Mucosa of descending colon (tissue), 3 donors: Measurements from ENCODE around the gene ACSS1. TPM values are rescaled to one million over a fixed set of nuclear protein-coding genes. Genes with fewer than 3 reads are reported as not detected.
A peak's percentile ranks its signal among the peaks of the same experiment; 100 is the strongest.

ENCODE experiments used
- ATAC-seq: fragments of 200-7000 bp; cut with Tn5 transposase; one replicate; pipeline ENCODE4 v1.9.1; 2020; ENCODE audit warnings: mild to moderate bottlenecking, moderate library complexity
- DNase-seq, 3 donors: peaks; one replicate each; pipeline ENCODE4 v3.0.0-alpha.2; 2020
- H3K36me3 ChIP-seq: fragments of 200-600 bp; one replicate; pipeline ENCODE4 v1.8.0; 2021; ENCODE audit warnings: low read depth, mild to moderate bottlenecking
- H3K4me1 ChIP-seq: fragments of 200-600 bp; one replicate; pipeline ENCODE4 v1.8.0; 2021; ENCODE audit warnings: low read depth, mild to moderate bottlenecking
- H3K4me3 ChIP-seq: fragments of 200-600 bp; one replicate; pipeline ENCODE4 v1.8.0; 2021; ENCODE audit warnings: mild to moderate bottlenecking
- H3K9me3 ChIP-seq: fragments of 200-600 bp; one replicate; pipeline ENCODE4 v1.8.0; 2021; ENCODE audit warnings: mild to moderate bottlenecking
- intact Hi-C, 2 donors: fragments of 100-400 bp; cut with DNase I in 1 of 2; cut with micrococcal nuclease in 1 of 2; formaldehyde crosslinking; loops; one replicate each; pipeline versions ENCODE4 v1.11.0 to v1.11.1; 2022; cut with DNase I, micrococcal nuclease
- total RNA-seq, 3 donors: library from RNA; stranded (reverse); fragmentation: NEBNext Ultra II Directional in 2 of 3; extraction: Animal tissue kit (Norgen Biotek cat#: 25700) in 2 of 3; gene quantifications; one replicate each; pipeline versions ENCODE4 v1.2.1 to v1.2.4, GENCODE V29; 2021 to 2023
- TF ChIP-seq, protein P1 (sequence below): fragments of 200-600 bp; IDR thresholded peaks from one replicate; pipeline ENCODE4 v1.8.0; 2022; ENCODE audit warnings: antibody characterized with exemption, mild to moderate bottlenecking
- donor health status: DM: no; HTN: no; CAD: no; lungs with moderate emphysema.
- donor health status: DM: no; HTN: no; CAD: no.
- donor health status: DM: no; HTN: yes; CAD: no.

ACSS1 gene
- total RNA-seq, 3 donors from 2014 or later, result 29.8 to 37.9 (median 36.9) TPM

DNA sequence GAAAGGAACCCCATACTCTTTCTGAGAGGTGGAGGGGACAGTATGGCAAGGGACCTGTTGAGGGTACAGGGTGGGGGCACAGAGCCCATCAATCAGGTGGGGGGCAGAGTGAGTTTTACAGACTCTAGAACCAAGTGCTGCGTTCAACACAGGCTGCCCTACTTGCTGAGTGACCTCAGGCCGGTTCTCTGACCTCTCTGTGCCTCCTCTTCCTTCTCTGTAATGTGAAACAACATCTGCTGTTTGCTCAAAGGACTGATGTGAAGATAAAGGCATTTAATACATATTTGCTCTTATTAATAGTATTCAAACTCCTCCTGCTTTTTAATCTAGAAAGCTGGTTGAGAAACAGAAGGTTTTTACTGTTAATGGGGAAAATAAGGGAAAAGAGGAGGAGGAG, 39.5 kb downstream of the ACSS1 start:
- DNase-seq, result no peak
- ATAC-seq, result no peak

DNA sequence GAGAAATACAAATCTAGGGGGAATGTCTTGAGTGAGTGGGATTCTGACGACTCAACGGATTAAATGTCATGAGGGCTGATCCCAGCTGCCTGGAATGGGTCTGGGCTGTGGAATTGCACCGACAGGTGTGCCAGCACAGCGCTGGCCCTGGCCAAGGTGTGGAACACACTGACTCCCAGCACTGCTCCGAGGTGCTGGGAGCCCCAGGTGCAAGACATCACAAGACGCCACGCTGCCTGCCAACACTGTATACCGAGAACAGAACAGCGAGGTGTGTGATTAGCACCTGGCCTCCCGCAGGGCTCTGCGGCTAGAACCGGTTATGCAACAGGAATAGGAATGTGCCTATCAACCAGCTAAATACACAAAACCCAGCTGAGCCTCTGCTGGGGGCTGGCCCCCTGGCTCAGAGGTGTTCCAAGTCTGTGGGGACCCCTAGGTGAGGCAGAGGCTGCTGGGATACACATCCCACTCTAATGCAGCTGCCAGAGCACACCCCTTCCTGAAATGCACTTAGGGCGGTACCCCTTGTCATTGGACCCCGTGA, 40.6 kb downstream of the ACSS1 start:
- Histone ChIP-seq H3K4me1 (peaks cover 9% of the 10 kb centered on the region), H3K36me3 (no peaks in the 10 kb centered on the region), H3K9me3 (no peaks in the 10 kb centered on the region), H3K4me3 (no peak overlapping the region)
- intact Hi-C loops, result no loop called here
- peak; percentile 93 for ATAC-seq
- TF ChIP-seq, protein P1, sequence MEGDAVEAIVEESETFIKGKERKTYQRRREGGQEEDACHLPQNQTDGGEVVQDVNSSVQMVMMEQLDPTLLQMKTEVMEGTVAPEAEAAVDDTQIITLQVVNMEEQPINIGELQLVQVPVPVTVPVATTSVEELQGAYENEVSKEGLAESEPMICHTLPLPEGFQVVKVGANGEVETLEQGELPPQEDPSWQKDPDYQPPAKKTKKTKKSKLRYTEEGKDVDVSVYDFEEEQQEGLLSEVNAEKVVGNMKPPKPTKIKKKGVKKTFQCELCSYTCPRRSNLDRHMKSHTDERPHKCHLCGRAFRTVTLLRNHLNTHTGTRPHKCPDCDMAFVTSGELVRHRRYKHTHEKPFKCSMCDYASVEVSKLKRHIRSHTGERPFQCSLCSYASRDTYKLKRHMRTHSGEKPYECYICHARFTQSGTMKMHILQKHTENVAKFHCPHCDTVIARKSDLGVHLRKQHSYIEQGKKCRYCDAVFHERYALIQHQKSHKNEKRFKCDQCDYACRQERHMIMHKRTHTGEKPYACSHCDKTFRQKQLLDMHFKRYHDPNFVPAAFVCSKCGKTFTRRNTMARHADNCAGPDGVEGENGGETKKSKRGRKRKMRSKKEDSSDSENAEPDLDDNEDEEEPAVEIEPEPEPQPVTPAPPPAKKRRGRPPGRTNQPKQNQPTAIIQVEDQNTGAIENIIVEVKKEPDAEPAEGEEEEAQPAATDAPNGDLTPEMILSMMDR, result no peak
- peak; percentile 68 to 81 (median 76) for DNase-seq

More for the DNA sequence above, 39.5 kb downstream of the ACSS1 start:
- intact Hi-C loops, result no loop called here
- H3K36me3 ChIP-seq, result no peaks in the 10 kb centered on the region
- H3K4me1 ChIP-seq, result peaks cover 16% of the 10 kb centered on the region
- H3K4me3 ChIP-seq, result no peak overlapping the region
- TF ChIP-seq, protein P1, result no peak
- no peaks in the 10 kb centered on the region for H3K9me3 ChIP-seq

DNA sequence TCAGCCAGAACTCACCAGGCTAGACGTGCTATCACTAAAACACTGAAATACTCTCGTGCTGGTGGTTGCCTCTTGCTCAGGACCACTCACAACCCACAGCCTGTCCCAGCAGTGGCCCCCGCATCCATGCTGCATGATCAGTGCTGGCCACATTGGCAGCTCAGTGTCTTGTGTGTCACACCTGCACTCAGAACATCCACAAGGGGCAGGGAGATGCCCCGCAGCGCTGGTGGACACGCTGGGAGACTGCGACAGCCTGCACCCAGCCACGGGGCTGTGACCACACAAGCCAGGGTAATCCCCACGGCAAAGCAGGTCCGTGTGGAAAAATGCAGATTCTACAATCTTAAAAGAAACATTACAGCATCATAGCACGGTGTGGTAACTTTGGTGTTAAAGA, 41.5 kb downstream of the ACSS1 start:
- no peaks in the 10 kb centered on the region for H3K36me3 ChIP-seq
- ATAC-seq (no peak), DNase-seq (no peak)
- TF ChIP-seq, protein P1, result no peak
- peaks cover 9% of the 10 kb centered on the region for H3K4me1 ChIP-seq
- H3K4me3 ChIP-seq, result no peak overlapping the region
- H3K9me3 ChIP-seq, result no peaks in the 10 kb centered on the region
- intact Hi-C loops, result no loop called here

DNA sequence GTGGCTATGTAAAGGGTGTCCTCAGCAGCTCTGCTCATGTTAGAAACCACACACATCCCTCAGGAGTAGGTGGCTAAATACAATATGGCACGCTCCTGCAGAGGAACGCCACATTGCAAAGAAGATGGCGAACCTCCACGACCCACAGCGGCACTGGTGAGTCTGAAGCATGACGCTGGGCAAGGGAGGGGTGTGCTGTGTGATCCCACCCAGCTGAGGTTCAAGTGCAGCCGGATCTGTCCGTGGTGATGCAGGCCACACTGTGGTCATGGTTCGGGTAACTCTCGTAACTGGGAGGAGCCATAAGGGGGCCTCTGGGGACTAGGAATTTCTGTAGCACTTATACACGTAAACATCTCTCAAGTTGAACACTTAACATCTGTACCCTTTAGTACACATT, 42.0 kb downstream of the ACSS1 start:
- peaks cover 9% of the 10 kb centered on the region for H3K4me1 ChIP-seq
- no peak for ATAC-seq
- intact Hi-C loops, result no loop called here
- TF ChIP-seq, protein P1, result no peak
- no peaks in the 10 kb centered on the region for H3K9me3 ChIP-seq
- no peaks in the 10 kb centered on the region for H3K36me3 ChIP-seq
- no peak for DNase-seq
- H3K4me3 ChIP-seq, result no peak overlapping the region

DNA sequence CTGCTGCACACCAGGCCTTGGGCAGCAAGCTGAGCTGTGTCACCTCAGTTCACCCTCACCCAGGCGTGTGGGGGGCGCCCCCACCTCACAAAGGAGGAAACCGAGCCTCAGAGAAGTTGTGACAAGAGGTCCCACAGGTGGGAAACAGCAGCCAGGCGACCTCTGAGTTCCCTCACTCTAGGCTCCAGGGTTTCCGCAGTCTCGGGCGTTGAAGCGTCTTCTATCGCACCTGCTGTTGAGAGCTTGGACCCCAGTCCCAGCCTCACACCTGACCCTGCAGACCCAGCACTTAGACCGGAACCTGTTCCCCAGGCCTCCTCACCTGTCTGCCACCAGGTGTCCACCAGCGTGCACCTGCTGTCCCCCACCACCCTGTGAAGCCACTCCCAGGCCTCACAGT, 43.1 kb downstream of the ACSS1 start:
- H3K36me3 ChIP-seq, result no peaks in the 10 kb centered on the region
- ATAC-seq, result no peak
- intact Hi-C loops, result no loop called here
- TF ChIP-seq, protein P1, result no peak
- no peaks in the 10 kb centered on the region for H3K9me3 ChIP-seq
- H3K4me1 ChIP-seq, result peaks cover 9% of the 10 kb centered on the region
- DNase-seq, result no peak
- H3K4me3 ChIP-seq, result no peak overlapping the region
